OCI-LY1 (cell line): ENCODE data around the gene SPINT1.
A peak's percentile ranks its signal among the peaks of the same experiment; 100 is the strongest.

ENCODE experiments used
- H2AFZ ChIP-seq: fragments of 200-600 bp; sonication (generic), shearing (Covaris generic); 2 replicates; pipeline ENCODE4 v1.6.0; 2014; ENCODE audit warnings: antibody characterized with exemption, mild to moderate bottlenecking, low read length
- H3F3A ChIP-seq: fragments of 200-600 bp; sonication (generic), shearing (Covaris generic); 2 replicates; pipeline ENCODE4 v1.6.0; 2014; ENCODE audit warnings: mild to moderate bottlenecking, antibody characterized with exemption, low read length, moderate library complexity; ENCODE audit not compliant: insufficient read depth
- H3K27ac ChIP-seq: fragments of 200-600 bp; sonication (generic); 2 replicates; pipeline ENCODE4 v1.5.1; 2014; ENCODE audit warnings: low read length, mixed run types, mild to moderate bottlenecking, low read depth; ENCODE audit not compliant: poor library complexity, severe bottlenecking
- H3K27me3 ChIP-seq: fragments of 200-600 bp; sonication (generic); 2 replicates; pipeline ENCODE4 v1.6.0; 2014; ENCODE audit warnings: antibody characterized with exemption, mild to moderate bottlenecking, low read length, moderate library complexity; ENCODE audit not compliant: insufficient read depth
- H3K36me3 ChIP-seq: fragments of 200-600 bp; sonication (generic); 2 replicates; pipeline ENCODE4 v1.6.1; 2014; ENCODE audit warnings: mild to moderate bottlenecking, antibody characterized with exemption, low read length, moderate library complexity, mixed read lengths; ENCODE audit not compliant: insufficient read depth
- H3K4me1 ChIP-seq: fragments of 200-600 bp; sonication (generic); 2 replicates; pipeline ENCODE4 v1.5.1; 2014; ENCODE audit warnings: mild to moderate bottlenecking, low read length, moderate library complexity; ENCODE audit not compliant: insufficient read depth, severe bottlenecking
- H3K4me2 ChIP-seq: fragments of 200-600 bp; sonication (generic), shearing (Covaris generic); 2 replicates; pipeline ENCODE4 v1.6.1; 2014; ENCODE audit warnings: low read length
- H3K4me3 ChIP-seq: fragments of 200-600 bp; sonication (generic); 2 replicates; pipeline ENCODE4 v1.5.1; 2014; ENCODE audit warnings: low read length, low read depth, mild to moderate bottlenecking, mixed read lengths; ENCODE audit not compliant: poor library complexity, severe bottlenecking
- H3K79me2 ChIP-seq: fragments of 200-600 bp; shearing (Covaris generic); 2 replicates; pipeline ENCODE4 v1.6.1; 2016; ENCODE audit warnings: mixed run types, low read length, mixed read lengths; ENCODE audit not compliant: insufficient read depth
- H3K9ac ChIP-seq: fragments of 200-600 bp; sonication (generic), shearing (Covaris generic); 2 replicates; pipeline ENCODE4 v1.6.1; 2014; ENCODE audit warnings: mild to moderate bottlenecking, low read length, mixed read lengths
- H3K9me2 ChIP-seq: fragments of 200-600 bp; sonication (generic), shearing (Covaris generic); 2 replicates; pipeline ENCODE4 v1.6.1; 2014; ENCODE audit warnings: low read depth, mild to moderate bottlenecking, low read length, mixed read lengths
- H3K9me3 ChIP-seq: fragments of 200-600 bp; shearing (Covaris generic); 2 replicates; pipeline ENCODE4 v1.6.1; 2014; ENCODE audit warnings: low read length, mixed read lengths
- H4K20me1 ChIP-seq: fragments of 200-600 bp; sonication (generic), shearing (Covaris generic); 2 replicates; pipeline ENCODE4 v1.6.0; 2016; ENCODE audit warnings: mild to moderate bottlenecking, low read length; ENCODE audit not compliant: insufficient read depth
- CTCF ChIP-seq: fragments of 200-600 bp; sonication (generic), shearing (Covaris generic); IDR thresholded peaks from 2 replicates; pipeline ENCODE4 v1.5.1; 2017; ENCODE audit warnings: mild to moderate bottlenecking, antibody characterized with exemption, low read length, moderate library complexity, mixed read lengths
- EZH2 ChIP-seq: fragments of 200-600 bp; sonication (generic), shearing (Covaris generic); IDR thresholded peaks from 2 replicates; pipeline ENCODE4 v1.8.0; 2017; ENCODE audit warnings: borderline replicate concordance, mixed run types, mild to moderate bottlenecking, antibody characterized with exemption, low read length, moderate library complexity, mixed read lengths

Gene SPINT1

GRCh38 chr15:40843885-40844695 lies at the start of gene SPINT1:
SPINT1 (plus strand) TSS chr15:40844048; CDS start chr15:40844555, 507 bp downstream.
- no peaks in the 10 kb centered on the region for H3K36me3 ChIP-seq
- H3K4me1 ChIP-seq, result peaks cover 37% of the 10 kb centered on the region
- no peaks in the 10 kb centered on the region for H3K27me3 ChIP-seq
- H3K4me2 ChIP-seq, result peak within 1 kb of the TSS; percentile 91
- H3K4me3 ChIP-seq, result peak within 1 kb of the TSS; percentile 68
- no peaks in the 10 kb centered on the region for H4K20me1 ChIP-seq
- H2AFZ ChIP-seq, result peak within 1 kb of the TSS; percentile 18
- peak within 1 kb of the TSS; percentile 70 for H3K9ac ChIP-seq
- TF ChIP-seq EZH2 (no peak), CTCF (no peak)
- no peaks in the 10 kb centered on the region for H3K79me2 ChIP-seq
- no peaks in the 10 kb centered on the region for H3K9me3 ChIP-seq
- H3K27ac ChIP-seq, result no peak within 1 kb of the TSS
- no peaks in the 10 kb centered on the region for H3F3A ChIP-seq
- no peaks in the 10 kb centered on the region for H3K9me2 ChIP-seq

GRCh38 chr15:40796041-40796440 lies 47.8 kb upstream of the SPINT1 start:
- H3F3A ChIP-seq, result no peaks in the 10 kb centered on the region
- H3K4me3 ChIP-seq, result no peak overlapping the region
- no peak overlapping the region for H3K27ac ChIP-seq
- H3K27me3 ChIP-seq, result no peaks in the 10 kb centered on the region
- no peaks in the 10 kb centered on the region for H3K9me2 ChIP-seq
- H3K79me2 ChIP-seq, result no peaks in the 10 kb centered on the region
- peaks cover 14% of the 10 kb centered on the region; the same call in 1 of the 2 replicates for H3K36me3 ChIP-seq
- H2AFZ ChIP-seq, result no peak overlapping the region
- H3K4me2 ChIP-seq, result no peak overlapping the region
- H4K20me1 ChIP-seq, result no peaks in the 10 kb centered on the region
- no peaks in the 10 kb centered on the region for H3K4me1 ChIP-seq
- no peaks in the 10 kb centered on the region for H3K9me3 ChIP-seq
- H3K9ac ChIP-seq, result no peak overlapping the region
- TF ChIP-seq CTCF (no peak), EZH2 (no peak)

GRCh38 chr15:40796512-40796911 lies 47.3 kb upstream of the SPINT1 start:
- Histone ChIP-seq H4K20me1 (no peaks in the 10 kb centered on the region), H3K9me2 (no peaks in the 10 kb centered on the region), H3K4me3 (no peak overlapping the region), H3K9me3 (no peaks in the 10 kb centered on the region), H3K4me1 (no peaks in the 10 kb centered on the region), H3K36me3 (peaks cover 14% of the 10 kb centered on the region; the same call in 1 of the 2 replicates), H3K9ac (no peak overlapping the region), H3F3A (no peaks in the 10 kb centered on the region), H3K27ac (no peak overlapping the region), H3K27me3 (no peaks in the 10 kb centered on the region), H3K79me2 (no peaks in the 10 kb centered on the region), H2AFZ (no peak overlapping the region), H3K4me2 (no peak overlapping the region)
- no peak for TF ChIP-seq EZH2
- no peak for TF ChIP-seq CTCF
